ENCODE results near the gene TFDP1. TPM values are rescaled to one million over a fixed set of nuclear protein-coding genes. Genes with fewer than 3 reads are reported as not detected.

Gene TFDP1
- total and polyA plus RNA-seq, 9 donors = 29.7 to 73.9 (median 59.5) TPM

GRCh38 chr13:113663934-113664333, 79.4 kb downstream of the TFDP1 start:
- H3K4me1 ChIP-seq (ENCODE audit: control insufficient read depth, insufficient read depth, low read length) = no peaks in the 10 kb centered on the region
- DNase-seq = no peak
- peaks cover 10% of the 10 kb centered on the region for H3K27me3 ChIP-seq (ENCODE audit: control insufficient read depth, insufficient read depth, low read length)

DNA sequence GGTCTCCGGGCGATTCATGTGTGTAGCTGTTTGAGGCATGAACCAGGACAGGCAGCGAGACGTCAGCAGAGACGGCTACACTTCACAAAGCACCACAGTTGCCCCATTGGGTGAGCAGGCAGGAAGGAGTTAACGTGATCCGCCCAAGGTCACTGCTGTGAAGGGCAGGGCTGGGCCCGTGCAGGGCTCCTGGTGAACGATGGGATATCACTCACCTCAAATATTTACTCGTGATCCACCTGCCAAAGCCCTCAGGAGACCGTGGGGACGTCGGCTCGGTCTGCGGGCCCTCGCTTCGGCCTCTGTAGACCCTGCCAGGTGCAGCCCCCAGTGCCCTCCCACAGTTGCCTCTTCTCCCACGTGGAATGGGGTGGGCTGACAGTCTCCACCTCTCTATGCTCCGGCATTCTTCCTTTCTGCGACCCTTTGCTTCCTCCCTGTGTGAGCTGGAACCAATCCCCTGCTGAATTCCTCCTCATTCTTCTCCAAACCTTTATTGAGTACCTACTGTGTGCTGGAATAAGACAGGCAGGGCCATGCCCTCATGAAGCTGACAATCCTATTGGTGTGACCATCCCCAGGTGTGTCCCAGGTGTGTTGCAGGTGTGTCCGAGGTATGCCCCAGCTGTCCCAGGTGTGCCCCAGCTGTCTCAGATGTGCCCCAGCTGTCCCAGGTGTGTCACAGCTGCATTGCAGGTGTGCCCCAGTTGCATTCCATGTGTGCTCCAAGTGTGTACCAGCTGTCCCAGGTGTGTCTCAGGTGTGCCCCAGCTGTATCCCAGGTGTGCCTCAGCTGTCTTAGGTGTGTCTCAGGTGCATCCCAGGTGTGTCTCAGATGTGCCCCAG, 80.4 kb downstream of the TFDP1 start:
- Histone ChIP-seq H3K27me3 (ENCODE audit: control insufficient read depth, insufficient read depth, low read length) (peaks cover 10% of the 10 kb centered on the region), H3K4me1 (ENCODE audit: control insufficient read depth, insufficient read depth, low read length) (no peaks in the 10 kb centered on the region), H3K9me3 (replicated peaks; ENCODE audit: control insufficient read depth, low read depth, low read length) (no peaks in the 10 kb centered on the region), H3K27ac (ENCODE audit: low read length) (no peak overlapping the region), H3K4me3 (ENCODE audit: low read length) (no peak overlapping the region), H3K36me3 (ENCODE audit: control insufficient read depth, insufficient read depth, low read length) (no peaks in the 10 kb centered on the region)
- WGBS (ENCODE audit: insufficient coverage) = 62% methylated on average over 15 of the region's 21 CpGs
- no peak for DNase-seq

More at GRCh38 chr13:113663934-113664333, 79.4 kb downstream of the TFDP1 start:
- no peaks in the 10 kb centered on the region for H3K36me3 ChIP-seq (ENCODE audit: control insufficient read depth, insufficient read depth, low read length)
- whole genome bisulfite sequencing (ENCODE audit: insufficient coverage) = 55% methylated on average over 12 of the region's 15 CpGs
- H3K9me3 ChIP-seq (replicated peaks; ENCODE audit: control insufficient read depth, low read depth, low read length) = no peaks in the 10 kb centered on the region
- H3K27ac ChIP-seq (ENCODE audit: low read length) = no peak overlapping the region
- no peak overlapping the region for H3K4me3 ChIP-seq (ENCODE audit: low read length)

DNA sequence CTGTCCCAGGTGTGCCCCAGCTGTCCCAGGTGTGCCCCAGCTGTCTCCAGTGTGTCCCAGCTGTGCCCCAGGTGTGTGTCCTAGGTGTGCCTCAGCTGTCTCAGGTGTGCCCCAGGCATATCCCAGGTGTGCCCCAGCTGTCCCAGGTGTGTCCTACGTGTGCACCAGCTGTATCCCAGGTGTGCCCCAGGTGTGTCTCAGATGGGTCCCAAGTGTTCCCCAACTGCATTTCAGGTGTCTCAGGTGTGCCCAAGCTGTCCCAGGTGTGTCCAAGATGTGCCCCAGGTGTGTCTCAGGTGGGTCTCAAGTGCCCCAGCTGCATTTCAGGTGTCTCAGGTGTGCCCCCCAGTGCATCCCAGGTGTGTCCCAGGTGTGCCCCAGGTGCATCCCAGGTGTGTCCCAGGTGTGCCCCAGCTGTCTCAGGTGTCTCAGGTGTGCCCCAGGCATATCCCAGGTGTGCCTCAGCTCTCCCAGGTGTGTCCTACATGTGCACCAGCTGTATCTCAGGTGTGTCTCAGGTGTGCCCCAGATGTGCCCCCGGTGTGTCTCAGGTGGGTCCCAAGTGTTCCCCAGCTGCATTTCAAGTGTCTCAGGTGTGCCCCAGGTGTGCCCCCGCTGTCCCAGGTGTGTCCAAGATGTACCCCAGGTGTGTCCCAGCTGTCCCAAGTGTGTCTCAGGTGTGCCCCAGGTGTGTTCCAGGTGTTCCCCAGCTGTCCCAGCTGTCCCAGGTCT, 81.2 kb downstream of the TFDP1 start:
- Histone ChIP-seq H3K4me1 (ENCODE audit: control insufficient read depth, insufficient read depth, low read length) (no peaks in the 10 kb centered on the region), H3K36me3 (ENCODE audit: control insufficient read depth, insufficient read depth, low read length) (no peaks in the 10 kb centered on the region), H3K27me3 (ENCODE audit: control insufficient read depth, insufficient read depth, low read length) (peaks cover 10% of the 10 kb centered on the region), H3K9me3 (replicated peaks; ENCODE audit: control insufficient read depth, low read depth, low read length) (no peaks in the 10 kb centered on the region), H3K27ac (ENCODE audit: low read length) (no peak overlapping the region), H3K4me3 (ENCODE audit: low read length) (no peak overlapping the region)
- DNase-seq = no peak
- WGBS (ENCODE audit: insufficient coverage) = 98% methylated on average over 3 of the region's 3 CpGs

DNA sequence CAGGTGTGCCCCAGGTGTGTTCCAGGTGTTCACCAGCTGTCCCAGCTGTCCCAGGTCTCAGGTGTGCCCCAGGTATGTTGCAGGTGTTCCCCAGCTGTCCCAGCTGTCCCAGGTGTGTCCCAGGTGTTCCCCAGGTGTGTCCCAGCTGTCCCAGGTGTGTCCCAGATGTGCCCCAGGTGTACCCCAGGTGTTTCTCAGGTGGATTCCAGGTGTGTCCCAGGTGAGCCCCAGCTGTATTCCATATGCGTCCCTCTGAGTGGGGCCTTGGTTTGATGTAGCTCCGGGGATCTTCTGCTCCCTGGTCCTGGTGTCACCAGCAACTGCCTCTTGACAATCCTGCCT, 81.7 kb downstream of the TFDP1 start:
- Histone ChIP-seq H3K4me3 (ENCODE audit: low read length) (no peak overlapping the region), H3K27ac (ENCODE audit: low read length) (no peak overlapping the region), H3K9me3 (replicated peaks; ENCODE audit: control insufficient read depth, low read depth, low read length) (no peaks in the 10 kb centered on the region), H3K4me1 (ENCODE audit: control insufficient read depth, insufficient read depth, low read length) (no peaks in the 10 kb centered on the region), H3K27me3 (ENCODE audit: control insufficient read depth, insufficient read depth, low read length) (peaks cover 10% of the 10 kb centered on the region), H3K36me3 (ENCODE audit: control insufficient read depth, insufficient read depth, low read length) (no peaks in the 10 kb centered on the region)
- no peak for DNase-seq
- 90% methylated on average over 2 of the region's 2 CpGs for WGBS (ENCODE audit: insufficient coverage)

GRCh38 chr13:113666951-113667701, 82.6 kb downstream of the TFDP1 start, which contains the start of gene GRK1:
GRK1 (plus strand) TSS chr13:113667219; CDS start chr13:113667387, 168 bp downstream.
- no peaks in the 10 kb centered on the region for H3K36me3 ChIP-seq (ENCODE audit: control insufficient read depth, insufficient read depth, low read length)
- no peaks in the 10 kb centered on the region for H3K9me3 ChIP-seq (replicated peaks; ENCODE audit: control insufficient read depth, low read depth, low read length)
- 60% methylated on average over 32 of the region's 32 CpGs for WGBS (ENCODE audit: insufficient coverage)
- DNase-seq = no peak
- no peak within 1 kb of the TSS for H3K27ac ChIP-seq (ENCODE audit: low read length)
- H3K4me3 ChIP-seq (ENCODE audit: low read length) = no peak within 1 kb of the TSS
- no peaks in the 10 kb centered on the region for H3K4me1 ChIP-seq (ENCODE audit: control insufficient read depth, insufficient read depth, low read length)
- H3K27me3 ChIP-seq (ENCODE audit: control insufficient read depth, insufficient read depth, low read length) = peaks cover 10% of the 10 kb centered on the region

DNA sequence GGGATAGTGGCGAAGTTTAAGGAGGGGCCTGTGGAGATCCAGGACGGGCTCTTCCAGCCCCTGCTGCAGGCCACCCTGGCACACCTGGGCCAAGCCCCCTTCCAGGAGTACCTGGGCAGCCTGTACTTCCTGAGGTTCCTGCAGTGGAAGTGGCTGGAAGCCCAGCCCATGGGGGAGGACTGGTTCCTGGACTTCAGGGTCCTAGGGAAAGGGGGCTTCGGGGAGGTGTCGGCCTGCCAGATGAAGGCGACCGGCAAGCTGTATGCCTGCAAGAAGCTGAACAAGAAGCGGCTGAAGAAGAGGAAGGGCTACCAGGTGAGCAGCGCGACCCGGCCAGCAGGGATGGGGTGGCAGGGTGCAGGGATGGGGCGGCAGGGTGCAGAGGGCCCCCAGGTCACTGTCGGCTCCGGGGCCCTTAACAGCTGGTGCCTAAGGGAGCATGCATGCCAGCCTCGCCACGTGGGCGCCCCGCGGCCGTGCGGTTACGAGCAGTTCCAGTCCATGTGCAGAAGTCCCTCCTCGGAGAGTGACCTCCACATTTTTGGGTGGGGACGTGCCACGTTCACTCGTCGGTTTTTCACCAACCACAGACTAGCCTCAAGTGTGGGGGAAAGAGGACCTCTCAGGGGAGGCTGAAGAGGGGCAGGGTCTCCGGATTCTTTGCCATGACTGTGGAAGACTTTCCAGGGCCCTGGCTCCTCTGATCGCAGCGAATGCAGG, 83.4 kb downstream of the TFDP1 start:
- H3K36me3 ChIP-seq (ENCODE audit: control insufficient read depth, insufficient read depth, low read length) = no peaks in the 10 kb centered on the region
- H3K27me3 ChIP-seq (ENCODE audit: control insufficient read depth, insufficient read depth, low read length) = peaks cover 10% of the 10 kb centered on the region
- WGBS (ENCODE audit: insufficient coverage) = 89% methylated on average over 20 of the region's 29 CpGs
- no peak for DNase-seq
- H3K4me1 ChIP-seq (ENCODE audit: control insufficient read depth, insufficient read depth, low read length) = no peaks in the 10 kb centered on the region
- H3K9me3 ChIP-seq (replicated peaks; ENCODE audit: control insufficient read depth, low read depth, low read length) = no peaks in the 10 kb centered on the region
- no peak overlapping the region for H3K27ac ChIP-seq (ENCODE audit: low read length)
- H3K4me3 ChIP-seq (ENCODE audit: low read length) = no peak overlapping the region

DNA sequence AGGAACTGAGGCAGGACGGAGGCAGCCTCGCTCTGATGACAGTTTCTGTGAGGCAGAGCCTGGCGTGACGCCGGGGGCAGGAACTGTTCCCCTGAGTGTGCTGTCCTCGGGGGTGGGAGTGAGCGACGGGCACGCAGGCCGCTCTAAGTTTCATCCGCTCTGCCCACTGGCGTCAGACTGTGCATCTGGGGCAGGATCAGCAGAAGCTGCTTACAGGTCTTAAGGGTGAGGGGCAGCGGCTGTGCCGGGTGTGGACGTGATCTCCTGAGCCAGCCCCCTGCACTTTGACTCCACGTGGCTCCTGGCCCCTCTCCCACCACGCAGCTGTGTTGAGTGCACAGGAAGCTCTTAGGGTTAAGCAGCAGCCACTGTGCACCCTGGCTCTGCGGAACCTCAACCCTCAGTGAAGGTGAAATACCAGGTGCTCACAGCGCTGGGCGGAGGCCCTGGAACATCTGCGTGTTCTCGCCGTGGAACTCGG, 84.0 kb downstream of the TFDP1 start:
- 57% methylated on average over 16 of the region's 24 CpGs for WGBS (ENCODE audit: insufficient coverage)
- no peaks in the 10 kb centered on the region for H3K9me3 ChIP-seq (replicated peaks; ENCODE audit: control insufficient read depth, low read depth, low read length)
- H3K27me3 ChIP-seq (ENCODE audit: control insufficient read depth, insufficient read depth, low read length) = peaks cover 10% of the 10 kb centered on the region
- no peaks in the 10 kb centered on the region for H3K4me1 ChIP-seq (ENCODE audit: control insufficient read depth, insufficient read depth, low read length)
- H3K27ac ChIP-seq (ENCODE audit: low read length) = no peak overlapping the region
- no peak for DNase-seq
- no peaks in the 10 kb centered on the region for H3K36me3 ChIP-seq (ENCODE audit: control insufficient read depth, insufficient read depth, low read length)
- no peak overlapping the region for H3K4me3 ChIP-seq (ENCODE audit: low read length)

DNA sequence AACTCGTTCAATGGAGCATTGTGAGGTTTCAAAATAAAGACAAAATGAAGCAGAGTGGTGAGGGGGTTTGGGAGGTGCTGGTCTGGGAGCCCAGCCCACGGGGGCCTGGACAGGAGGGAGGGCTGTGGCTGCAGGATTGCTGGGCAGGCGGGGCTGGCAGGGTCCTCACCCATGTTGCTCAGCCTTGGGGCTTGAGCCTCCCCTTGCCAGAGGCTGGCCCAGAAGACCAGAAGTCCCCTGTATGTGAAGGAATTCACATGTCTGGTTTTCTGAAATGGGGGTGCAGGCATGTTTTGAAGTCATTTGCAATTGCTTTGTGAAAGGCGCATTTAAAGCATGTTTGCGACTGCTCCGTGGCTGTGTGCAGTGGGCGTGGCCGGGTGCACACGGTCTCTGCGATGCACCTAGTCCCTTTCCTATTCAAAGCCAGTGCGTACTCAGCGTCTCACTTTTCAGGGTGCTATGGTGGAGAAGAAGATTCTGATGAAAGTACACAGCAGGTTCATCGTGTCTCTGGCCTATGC, 84.7 kb downstream of the TFDP1 start:
- peaks cover 10% of the 10 kb centered on the region for H3K27me3 ChIP-seq (ENCODE audit: control insufficient read depth, insufficient read depth, low read length)
- no peaks in the 10 kb centered on the region for H3K4me1 ChIP-seq (ENCODE audit: control insufficient read depth, insufficient read depth, low read length)
- 78% methylated on average over 10 of the region's 13 CpGs for WGBS (ENCODE audit: insufficient coverage)
- H3K4me3 ChIP-seq (ENCODE audit: low read length) = no peak overlapping the region
- DNase-seq = no peak
- no peaks in the 10 kb centered on the region for H3K36me3 ChIP-seq (ENCODE audit: control insufficient read depth, insufficient read depth, low read length)
- H3K9me3 ChIP-seq (replicated peaks; ENCODE audit: control insufficient read depth, low read depth, low read length) = no peaks in the 10 kb centered on the region
- H3K27ac ChIP-seq (ENCODE audit: low read length) = no peak overlapping the region

GRCh38 chr13:113669755-113670341, 85.3 kb downstream of the TFDP1 start:
- no peaks in the 10 kb centered on the region for H3K36me3 ChIP-seq (ENCODE audit: control insufficient read depth, insufficient read depth, low read length)
- no peak overlapping the region for H3K27ac ChIP-seq (ENCODE audit: low read length)
- H3K9me3 ChIP-seq (replicated peaks; ENCODE audit: control insufficient read depth, low read depth, low read length) = no peaks in the 10 kb centered on the region
- H3K4me1 ChIP-seq (ENCODE audit: control insufficient read depth, insufficient read depth, low read length) = no peaks in the 10 kb centered on the region
- H3K4me3 ChIP-seq (ENCODE audit: low read length) = no peak overlapping the region
- DNase-seq = no peak
- peaks cover 5% of the 10 kb centered on the region for H3K27me3 ChIP-seq (ENCODE audit: control insufficient read depth, insufficient read depth, low read length)
- 85% methylated on average over 21 of the region's 21 CpGs for whole genome bisulfite sequencing (ENCODE audit: insufficient coverage)
